ENCODE measurements around the gene PRMT7. TPM values are rescaled to one million over a fixed set of nuclear protein-coding genes. Genes with fewer than 3 reads are reported as not detected.

The PRMT7 gene
- total RNA-seq, 2 experiments from 2014 or later = 50.4 to 52.2 TPM

- ChIA-PET CTCF (no interaction called here), POLR2A (interaction anchor here (0.9 kb wide), 1 partner anchor 18 kb away, joined by 3 read pairs; no protein-coding TSS in a partner anchor)
- H3K9me3 Mint-ChIP-seq = no peaks in the 10 kb centered on the region
- H3K4me3 Mint-ChIP-seq = no peak overlapping the region
- H3K27ac Mint-ChIP-seq = no peak overlapping the region
- peaks cover 18% of the 10 kb centered on the region for H3K4me1 Mint-ChIP-seq
- DNase-seq = no peak
- no peaks in the 10 kb centered on the region for H3K36me3 Mint-ChIP-seq (ENCODE audit: low read depth)
- H3K27me3 Mint-ChIP-seq = peaks cover 12% of the 10 kb centered on the region
Measured at GRCh38 chr16:68399456-68399855, 88.6 kb downstream of the PRMT7 start.

GRCh38 chr16:68400083-68400923 is 89.5 kb downstream of the PRMT7 start:
- H3K9me3 Mint-ChIP-seq = no peaks in the 10 kb centered on the region
- no peaks in the 10 kb centered on the region for H3K36me3 Mint-ChIP-seq (ENCODE audit: low read depth)
- ChIA-PET CTCF (interaction anchor here (0.5 to 1.8 kb wide), 6 partner anchors 12 to 121 kb away, joined by 3 to 4 read pairs (median 4); no protein-coding TSS in a partner anchor), POLR2A (interaction anchor here (0.9 to 1.5 kb wide), 2 partner anchors 10 to 17 kb away, joined by 3 to 5 read pairs; no protein-coding TSS in a partner anchor)
- H3K27me3 Mint-ChIP-seq = peaks cover 12% of the 10 kb centered on the region
- H3K27ac Mint-ChIP-seq = no peak overlapping the region
- DNase-seq = no peak
- peaks cover 18% of the 10 kb centered on the region for H3K4me1 Mint-ChIP-seq
- no peak overlapping the region for H3K4me3 Mint-ChIP-seq

- no peak overlapping the region for H3K27ac Mint-ChIP-seq
- no peak for DNase-seq
- POLR2A ChIA-PET = interaction anchor here (1.5 kb wide), 1 partner anchor 11 kb away, joined by 5 read pairs; no protein-coding TSS in a partner anchor
- H3K36me3 Mint-ChIP-seq (ENCODE audit: low read depth) = no peaks in the 10 kb centered on the region
- peaks cover 18% of the 10 kb centered on the region for H3K4me1 Mint-ChIP-seq
- H3K9me3 Mint-ChIP-seq = no peaks in the 10 kb centered on the region
- H3K4me3 Mint-ChIP-seq = no peak overlapping the region
- peaks cover 12% of the 10 kb centered on the region for H3K27me3 Mint-ChIP-seq
- CTCF ChIA-PET = interaction anchor here (0.6 to 1.8 kb wide), 7 partner anchors 10 to 120 kb away, joined by 3 to 4 read pairs (median 3); no protein-coding TSS in a partner anchor
Measured at GRCh38 chr16:68400924-68401460, 90.2 kb downstream of the PRMT7 start.

GRCh38 chr16:68401871-68402747 is 91.3 kb downstream of the PRMT7 start:
- POLR2A ChIA-PET = interaction anchor here (1.9 kb wide), 1 partner anchor 15 kb away, joined by 4 read pairs; no protein-coding TSS in a partner anchor

GRCh38 chr16:68402748-68403040 is 91.9 kb downstream of the PRMT7 start:
- CTCF ChIA-PET = interaction anchor here (0.8 kb wide), 1 partner anchor 108 kb away, joined by 3 read pairs; no protein-coding TSS in a partner anchor
- Mint-ChIP-seq H3K27ac (no peak overlapping the region), H3K9me3 (no peaks in the 10 kb centered on the region), H3K4me1 (peaks cover 10% of the 10 kb centered on the region), H3K4me3 (no peak overlapping the region), H3K27me3 (peaks cover 13% of the 10 kb centered on the region), H3K36me3 (ENCODE audit: low read depth) (no peaks in the 10 kb centered on the region)
- DNase-seq = no peak
- POLR2A ChIA-PET = interaction anchor here (1.9 kb wide), 1 partner anchor 14 kb away, joined by 4 read pairs; no protein-coding TSS in a partner anchor

More at GRCh38 chr16:68401871-68402747, 91.3 kb downstream of the PRMT7 start:
- Mint-ChIP-seq H3K4me1 (peaks cover 12% of the 10 kb centered on the region), H3K9me3 (no peaks in the 10 kb centered on the region), H3K36me3 (ENCODE audit: low read depth) (no peaks in the 10 kb centered on the region), H3K27ac (no peak overlapping the region), H3K4me3 (no peak overlapping the region), H3K27me3 (peaks cover 15% of the 10 kb centered on the region)
- no peak for DNase-seq
- CTCF ChIA-PET = interaction anchor here (0.8 to 1.3 kb wide), 2 partner anchors 14 to 108 kb away, joined by 3 read pairs; no protein-coding TSS in a partner anchor

GRCh38 chr16:68403177-68403576 is 92.4 kb downstream of the PRMT7 start:
- no peak for DNase-seq
- ChIA-PET POLR2A (interaction anchor here (1.9 kb wide), 1 partner anchor 14 kb away, joined by 4 read pairs; no protein-coding TSS in a partner anchor), CTCF (interaction anchor here (0.7 to 0.8 kb wide), 2 partner anchors 107 to 117 kb away, joined by 3 read pairs; no protein-coding TSS in a partner anchor)
- Mint-ChIP-seq H3K9me3 (no peaks in the 10 kb centered on the region), H3K27ac (no peak overlapping the region), H3K27me3 (peaks cover 13% of the 10 kb centered on the region), H3K36me3 (ENCODE audit: low read depth) (no peaks in the 10 kb centered on the region), H3K4me1 (peaks cover 10% of the 10 kb centered on the region), H3K4me3 (no peak overlapping the region)

- POLR2A ChIA-PET = interaction anchor here (1.9 kb wide), 1 partner anchor 13 kb away, joined by 4 read pairs; no protein-coding TSS in a partner anchor
- Mint-ChIP-seq H3K27me3 (peaks cover 13% of the 10 kb centered on the region), H3K4me1 (peaks cover 10% of the 10 kb centered on the region), H3K36me3 (ENCODE audit: low read depth) (no peaks in the 10 kb centered on the region), H3K9me3 (no peaks in the 10 kb centered on the region), H3K4me3 (no peak overlapping the region), H3K27ac (no peak overlapping the region)
- CTCF ChIA-PET = interaction anchor here (0.6 to 0.7 kb wide), 2 partner anchors 115 to 117 kb away, joined by 3 read pairs; no protein-coding TSS in a partner anchor
- DNase-seq = no peak
Measured at GRCh38 chr16:68403704-68404103, 92.9 kb downstream of the PRMT7 start.

GRCh38 chr16:68404736-68405345 is 94.0 kb downstream of the PRMT7 start:
- POLR2A ChIA-PET = interaction anchor here (1.4 kb wide), 1 partner anchor 13 kb away, joined by 4 read pairs; no protein-coding TSS in a partner anchor
- Mint-ChIP-seq H3K27ac (no peak overlapping the region), H3K4me3 (no peak overlapping the region), H3K4me1 (peaks cover 9% of the 10 kb centered on the region), H3K27me3 (peaks cover 13% of the 10 kb centered on the region), H3K36me3 (ENCODE audit: low read depth) (no peaks in the 10 kb centered on the region), H3K9me3 (no peaks in the 10 kb centered on the region)
- DNase-seq = no peak
- CTCF ChIA-PET = no interaction called here

GRCh38 chr16:68406458-68407152 is 95.8 kb downstream of the PRMT7 start:
- Mint-ChIP-seq H3K4me1 (peaks cover 2% of the 10 kb centered on the region), H3K36me3 (ENCODE audit: low read depth) (no peaks in the 10 kb centered on the region), H3K4me3 (no peak overlapping the region), H3K27ac (no peak overlapping the region), H3K27me3 (peaks cover 13% of the 10 kb centered on the region), H3K9me3 (no peaks in the 10 kb centered on the region)
- ChIA-PET CTCF (interaction anchor here (0.7 to 3.6 kb wide), 4 partner anchors 10 to 115 kb away, joined by 3 to 14 read pairs (median 6); no protein-coding TSS in a partner anchor), POLR2A (interaction anchor here (1.4 to 1.5 kb wide), 3 partner anchors 10 to 12 kb away, joined by 4 to 5 read pairs (median 5); no protein-coding TSS in a partner anchor)
- no peak for DNase-seq

Measured in activated CD4-positive, alpha-beta memory T cell treated with anti-CD3 and anti-CD28 coated beads, Interleukin-2, amount 10 ng/mL, durations not matched to agents 7 days and 5 days (primary cell).